ENCODE results near the gene L2HGDH.
"Not testable (repeated sequence)": the region's sequence is repeated elsewhere in the genome, so short reads cannot be mapped to it uniquely, and the experiment has no call there.

The L2HGDH gene

GRCh38 chr14:50318031-50318626 lies 6.1 kb upstream of the L2HGDH start:
- no CpG with 5 or more reads among the region's 4 CpGs for WGBS, 2 donors (ENCODE audit: extremely low coverage in 2 of 2, insufficient read length in 2 of 2, insufficient replicate concordance in 1 of 2)
- Histone ChIP-seq H2BK15ac (ENCODE audit: low read length) (no peak overlapping the region), H3K4me3 (ENCODE audit: low read length in 2 of 2) (no peak overlapping the region), H2AFZ (ENCODE audit: low read length) (no peak overlapping the region), H3K36me3 (replicated peaks in 1 of 2; ENCODE audit: control insufficient read depth in 2 of 2, insufficient read depth in 2 of 2, low read length in 2 of 2) (peaks cover 2 to 18% of the 10 kb centered on the region in 2 donors), H3K18ac (ENCODE audit: low read length) (no peak overlapping the region), H3K4me1 (ENCODE audit: control insufficient read depth in 2 of 2, insufficient read depth in 1 of 2, low read depth in 1 of 2, low read length in 2 of 2) (peaks cover 4% of the 10 kb centered on the region in 2 donors), H3K27me3 (ENCODE audit: control insufficient read depth in 3 of 3, insufficient read depth in 3 of 3, low read depth in 1 of 3, low read length in 3 of 3) (no peaks in the 10 kb centered on the region), H2BK120ac (ENCODE audit: low read depth, low read length) (no peak overlapping the region), H4K91ac (ENCODE audit: low read depth, low read length, poor library complexity) (no peak overlapping the region), H3K9ac (ENCODE audit: low read depth, low read length, poor library complexity) (no peak overlapping the region), H2BK12ac (ENCODE audit: low read length) (no peak overlapping the region), H3K27ac (replicated peaks; ENCODE audit: low read length) (no peak overlapping the region), H3K79me1 (ENCODE audit: low read depth, low read length) (no peaks in the 10 kb centered on the region), H2BK5ac (ENCODE audit: low read length) (no peak overlapping the region), H2AK5ac (ENCODE audit: low read depth, low read length) (no peak overlapping the region), H3K23ac (ENCODE audit: low read depth, low read length, poor library complexity) (no peak overlapping the region), H3K9me3 (replicated peaks in 1 of 2; ENCODE audit: control insufficient read depth in 2 of 2, insufficient read depth in 1 of 2, low read depth in 1 of 2, low read length in 2 of 2) (peaks cover 2 to 13% of the 10 kb centered on the region in 2 donors), H3K4me2 (ENCODE audit: insufficient read depth, low read length, poor library complexity, severe bottlenecking) (no peak overlapping the region), H3K14ac (ENCODE audit: low read length) (no peak overlapping the region), H3K4ac (ENCODE audit: low read length) (no peak overlapping the region), H4K8ac (ENCODE audit: low read depth, low read length) (no peak overlapping the region)
- DNase-seq (ENCODE audit: low spot score) = no peak

GRCh38 chr14:50314098-50314497 lies 2.1 kb upstream of the L2HGDH start:
- DNase-seq (ENCODE audit: low spot score) = not testable (repeated sequence)
- no CpG with 5 or more reads among the region's 3 CpGs for WGBS, 2 donors (ENCODE audit: extremely low coverage in 2 of 2, insufficient read length in 2 of 2, insufficient replicate concordance in 1 of 2)

GRCh38 chr14:50312734-50313054 lies 665 bp upstream of the L2HGDH start:
- no peak overlapping the region for H2BK5ac ChIP-seq (ENCODE audit: low read length)
- no peak overlapping the region for H2BK15ac ChIP-seq (ENCODE audit: low read length)
- H2BK120ac ChIP-seq (ENCODE audit: low read depth, low read length) = no peak overlapping the region
- peak overlapping the region; percentile 76 for H3K27ac ChIP-seq (replicated peaks; ENCODE audit: low read length)
- H3K79me1 ChIP-seq (ENCODE audit: low read depth, low read length) = no peaks in the 10 kb centered on the region
- H3K9me3 ChIP-seq (replicated peaks in 1 of 2; ENCODE audit: control insufficient read depth in 2 of 2, insufficient read depth in 1 of 2, low read depth in 1 of 2, low read length in 2 of 2) = peaks cover 2 to 13% of the 10 kb centered on the region in 2 donors
- peak overlapping the region; percentile 80 to 86 for H3K4me3 ChIP-seq (ENCODE audit: low read length in 2 of 2)
- H3K4me1 ChIP-seq (ENCODE audit: control insufficient read depth in 2 of 2, insufficient read depth in 1 of 2, low read depth in 1 of 2, low read length in 2 of 2) = peaks cover 2% of the 10 kb centered on the region in 2 donors
- H2AK5ac ChIP-seq (ENCODE audit: low read depth, low read length) = no peak overlapping the region
- peak overlapping the region; percentile 76 for H3K23ac ChIP-seq (ENCODE audit: low read depth, low read length, poor library complexity)
- peak overlapping the region; percentile 65 for H3K4me2 ChIP-seq (ENCODE audit: insufficient read depth, low read length, poor library complexity, severe bottlenecking)
- no peak overlapping the region for H2BK12ac ChIP-seq (ENCODE audit: low read length)
- peak overlapping the region; percentile 92 for H2AFZ ChIP-seq (ENCODE audit: low read length)
- peaks cover 0 to 19% of the 10 kb centered on the region in 2 donors for H3K36me3 ChIP-seq (replicated peaks in 1 of 2; ENCODE audit: control insufficient read depth in 2 of 2, insufficient read depth in 2 of 2, low read length in 2 of 2)
- no peak for DNase-seq (ENCODE audit: low spot score)
- no peak overlapping the region for H3K9ac ChIP-seq (ENCODE audit: low read depth, low read length, poor library complexity)
- no peak overlapping the region for H4K8ac ChIP-seq (ENCODE audit: low read depth, low read length)
- H3K4ac ChIP-seq (ENCODE audit: low read length) = no peak overlapping the region
- peak overlapping the region; percentile 97 for H3K18ac ChIP-seq (ENCODE audit: low read length)
- no peak overlapping the region for H3K14ac ChIP-seq (ENCODE audit: low read length)
- no peak overlapping the region for H4K91ac ChIP-seq (ENCODE audit: low read depth, low read length, poor library complexity)
- H3K27me3 ChIP-seq (ENCODE audit: control insufficient read depth in 3 of 3, insufficient read depth in 3 of 3, low read depth in 1 of 3, low read length in 3 of 3) = no peaks in the 10 kb centered on the region
- no CpG with 5 or more reads among the region's 18 CpGs for WGBS, 2 donors (ENCODE audit: extremely low coverage in 2 of 2, insufficient read length in 2 of 2, insufficient replicate concordance in 1 of 2)

More at GRCh38 chr14:50314098-50314497, 2.1 kb upstream of the L2HGDH start:
- H3K4me2 ChIP-seq (ENCODE audit: insufficient read depth, low read length, poor library complexity, severe bottlenecking); H4K8ac ChIP-seq (ENCODE audit: low read depth, low read length); H3K4me1 ChIP-seq (ENCODE audit: control insufficient read depth in 2 of 2, insufficient read depth in 1 of 2, low read depth in 1 of 2, low read length in 2 of 2); H2AK5ac ChIP-seq (ENCODE audit: low read depth, low read length); H3K9ac ChIP-seq (ENCODE audit: low read depth, low read length, poor library complexity); H3K27ac ChIP-seq (replicated peaks; ENCODE audit: low read length); H2BK15ac ChIP-seq (ENCODE audit: low read length); H3K79me1 ChIP-seq (ENCODE audit: low read depth, low read length); H2BK120ac ChIP-seq (ENCODE audit: low read depth, low read length); H2BK5ac ChIP-seq (ENCODE audit: low read length); H3K27me3 ChIP-seq (ENCODE audit: control insufficient read depth in 3 of 3, insufficient read depth in 3 of 3, low read depth in 1 of 3, low read length in 3 of 3); H2AFZ ChIP-seq (ENCODE audit: low read length); H3K4ac ChIP-seq (ENCODE audit: low read length); H3K14ac ChIP-seq (ENCODE audit: low read length); H4K91ac ChIP-seq (ENCODE audit: low read depth, low read length, poor library complexity); H3K18ac ChIP-seq (ENCODE audit: low read length); H2BK12ac ChIP-seq (ENCODE audit: low read length); H3K4me3 ChIP-seq (ENCODE audit: low read length in 2 of 2); H3K23ac ChIP-seq (ENCODE audit: low read depth, low read length, poor library complexity): not testable (repeated sequence)
- Histone ChIP-seq H3K9me3 (replicated peaks in 1 of 2; ENCODE audit: control insufficient read depth in 2 of 2, insufficient read depth in 1 of 2, low read depth in 1 of 2, low read length in 2 of 2) (peaks cover 2 to 13% of the 10 kb centered on the region in 2 donors), H3K36me3 (replicated peaks in 1 of 2; ENCODE audit: control insufficient read depth in 2 of 2, insufficient read depth in 2 of 2, low read length in 2 of 2) (peaks cover 0 to 11% of the 10 kb centered on the region in 2 donors)

- DNase-seq (ENCODE audit: low spot score) = peak; percentile 45
- H3K4me3 ChIP-seq (ENCODE audit: low read length in 2 of 2) = peak overlapping the region; percentile 80 to 91
- H4K8ac ChIP-seq (ENCODE audit: low read depth, low read length) = no peak overlapping the region
- peaks cover 0 to 19% of the 10 kb centered on the region in 2 donors for H3K36me3 ChIP-seq (replicated peaks in 1 of 2; ENCODE audit: control insufficient read depth in 2 of 2, insufficient read depth in 2 of 2, low read length in 2 of 2)
- peak overlapping the region; percentile 95 for H3K14ac ChIP-seq (ENCODE audit: low read length)
- H3K27me3 ChIP-seq (ENCODE audit: control insufficient read depth in 3 of 3, insufficient read depth in 3 of 3, low read depth in 1 of 3, low read length in 3 of 3) = no peaks in the 10 kb centered on the region
- no CpG with 5 or more reads among the region's 18 CpGs for WGBS, 2 donors (ENCODE audit: extremely low coverage in 2 of 2, insufficient read length in 2 of 2, insufficient replicate concordance in 1 of 2)
- H2BK5ac ChIP-seq (ENCODE audit: low read length) = no peak overlapping the region
- H2BK120ac ChIP-seq (ENCODE audit: low read depth, low read length) = no peak overlapping the region
- peak overlapping the region; percentile 91 for H3K9ac ChIP-seq (ENCODE audit: low read depth, low read length, poor library complexity)
- peak overlapping the region; percentile 66 for H3K27ac ChIP-seq (replicated peaks; ENCODE audit: low read length)
- no peak overlapping the region for H2BK12ac ChIP-seq (ENCODE audit: low read length)
- H3K4ac ChIP-seq (ENCODE audit: low read length) = no peak overlapping the region
- no peaks in the 10 kb centered on the region for H3K79me1 ChIP-seq (ENCODE audit: low read depth, low read length)
- peaks cover 2 to 13% of the 10 kb centered on the region in 2 donors for H3K9me3 ChIP-seq (replicated peaks in 1 of 2; ENCODE audit: control insufficient read depth in 2 of 2, insufficient read depth in 1 of 2, low read depth in 1 of 2, low read length in 2 of 2)
- H3K4me2 ChIP-seq (ENCODE audit: insufficient read depth, low read length, poor library complexity, severe bottlenecking) = peak overlapping the region; percentile 44
- peak overlapping the region; percentile 76 for H3K23ac ChIP-seq (ENCODE audit: low read depth, low read length, poor library complexity)
- H2BK15ac ChIP-seq (ENCODE audit: low read length) = peak overlapping the region; percentile 71
- H3K18ac ChIP-seq (ENCODE audit: low read length) = peak overlapping the region; percentile 96
- peaks cover 2% of the 10 kb centered on the region in 2 donors for H3K4me1 ChIP-seq (ENCODE audit: control insufficient read depth in 2 of 2, insufficient read depth in 1 of 2, low read depth in 1 of 2, low read length in 2 of 2)
- H4K91ac ChIP-seq (ENCODE audit: low read depth, low read length, poor library complexity) = no peak overlapping the region
- no peak overlapping the region for H2AK5ac ChIP-seq (ENCODE audit: low read depth, low read length)
- H2AFZ ChIP-seq (ENCODE audit: low read length) = peak overlapping the region; percentile 92
Observed at GRCh38 chr14:50311337-50311971, 575 bp downstream of the L2HGDH start.
